Measurements from ENCODE around the gene CHST15. TPM values are rescaled to one million over a fixed set of nuclear protein-coding genes. Genes with fewer than 3 reads are reported as not detected.

CHST15 gene
- total and polyA plus RNA-seq, 3 donors from 2014 or later = 9.3 to 12.8 (median 11.5) TPM

GRCh38 chr10:124062390-124062789 lies 31.0 kb downstream of the CHST15 start:
- no peaks in the 10 kb centered on the region for H3K9me3 ChIP-seq
- no peaks in the 10 kb centered on the region for H3K36me3 ChIP-seq (ENCODE audit: low read depth, missing control alignments)
- no peaks in the 10 kb centered on the region for H3K27me3 ChIP-seq
- no peak overlapping the region for H3K4me3 ChIP-seq
- 72 to 74% methylated on average over 15 of the region's 15 CpGs for WGBS, 2 donors
- DNase-seq = no peak
- no peak overlapping the region for H3K27ac ChIP-seq
- peaks cover 26% of the 10 kb centered on the region for H3K4me1 ChIP-seq
- TF ChIP-seq CTCF (IDR thresholded peaks at IDR 0.05) (no peak), POLR2A (IDR thresholded peaks at IDR 0.05) (no peak)
- intact Hi-C loops (cut with DNase I; ENCODE audit: low total_unique reads) = no loop called here

GRCh38 chr10:124061030-124061429 lies 32.4 kb downstream of the CHST15 start:
- WGBS, 2 donors = 87 to 92% methylated on average over 10 of the region's 10 CpGs
- no peak overlapping the region for H3K27ac ChIP-seq
- no peak for DNase-seq
- no peaks in the 10 kb centered on the region for H3K27me3 ChIP-seq
- H3K4me3 ChIP-seq = no peak overlapping the region
- peaks cover 12% of the 10 kb centered on the region for H3K4me1 ChIP-seq
- intact Hi-C loops (cut with DNase I; ENCODE audit: low total_unique reads) = no loop called here
- H3K9me3 ChIP-seq = no peaks in the 10 kb centered on the region
- no peak for TF ChIP-seq POLR2A (IDR thresholded peaks at IDR 0.05)
- no peak for TF ChIP-seq CTCF (IDR thresholded peaks at IDR 0.05)
- H3K36me3 ChIP-seq (ENCODE audit: low read depth, missing control alignments) = no peaks in the 10 kb centered on the region

- Histone ChIP-seq H3K27me3 (no peaks in the 10 kb centered on the region), H3K27ac (no peak overlapping the region), H3K36me3 (ENCODE audit: low read depth, missing control alignments) (no peaks in the 10 kb centered on the region), H3K4me3 (no peak overlapping the region), H3K9me3 (no peaks in the 10 kb centered on the region), H3K4me1 (peaks cover 4% of the 10 kb centered on the region)
- TF ChIP-seq CTCF (IDR thresholded peaks at IDR 0.05) (no peak), POLR2A (IDR thresholded peaks at IDR 0.05) (no peak)
- 78 to 93% methylated on average over 6 of the region's 6 CpGs for WGBS, 2 donors
- DNase-seq = no peak
- intact Hi-C loops (cut with DNase I; ENCODE audit: low total_unique reads) = no loop called here
Observed at GRCh38 chr10:124060148-124060720, 33.2 kb downstream of the CHST15 start.

- Histone ChIP-seq H3K27me3 (no peaks in the 10 kb centered on the region), H3K36me3 (ENCODE audit: low read depth, missing control alignments) (no peaks in the 10 kb centered on the region), H3K4me3 (no peak overlapping the region), H3K9me3 (no peaks in the 10 kb centered on the region), H3K4me1 (peaks cover 4% of the 10 kb centered on the region), H3K27ac (no peak overlapping the region)
- TF ChIP-seq POLR2A (IDR thresholded peaks at IDR 0.05) (no peak), CTCF (IDR thresholded peaks at IDR 0.05) (no peak)
- no peak for DNase-seq
- WGBS, 2 donors = 84 to 90% methylated on average over 12 of the region's 12 CpGs
- intact Hi-C loops (cut with DNase I; ENCODE audit: low total_unique reads) = no loop called here
Observed at GRCh38 chr10:124059551-124059950, 33.8 kb downstream of the CHST15 start.

GRCh38 chr10:124058346-124059003 lies 34.9 kb downstream of the CHST15 start:
- DNase-seq = no peak
- intact Hi-C loops (cut with DNase I; ENCODE audit: low total_unique reads) = no loop called here
- WGBS, 2 donors = 95% methylated on average over 8 of the region's 8 CpGs

More at GRCh38 chr10:124058346-124059003, 34.9 kb downstream of the CHST15 start:
- no peaks in the 10 kb centered on the region for H3K27me3 ChIP-seq
- no peaks in the 10 kb centered on the region for H3K4me1 ChIP-seq
- no peaks in the 10 kb centered on the region for H3K36me3 ChIP-seq (ENCODE audit: low read depth, missing control alignments)
- no peak overlapping the region for H3K4me3 ChIP-seq
- no peak for TF ChIP-seq POLR2A (IDR thresholded peaks at IDR 0.05)
- no peak for TF ChIP-seq CTCF (IDR thresholded peaks at IDR 0.05)
- no peak overlapping the region for H3K27ac ChIP-seq
- H3K9me3 ChIP-seq = no peaks in the 10 kb centered on the region
